ENCODE measurements around the gene MYH13. TPM values are rescaled to one million over a fixed set of nuclear protein-coding genes. Genes with fewer than 3 reads are reported as not detected.

MYH13 gene
- total RNA-seq, 1 donor from 2014 or later, result 0.52 TPM

GRCh38 chr17:10290041-10290440 is 82.8 kb downstream of the MYH13 start:
- H3K27ac ChIP-seq (ENCODE audit: low read depth, low read length), result peak overlapping the region; percentile 47
- H3K27me3 ChIP-seq (ENCODE audit: control insufficient read depth in 3 of 3, insufficient read depth in 3 of 3, low read length in 3 of 3), result peaks cover 0 to 8% (median 7%) of the 10 kb centered on the region in 3 donors
- peaks cover 0 to 7% (median 4%) of the 10 kb centered on the region in 3 donors for H3K4me1 ChIP-seq (ENCODE audit: control insufficient read depth in 3 of 3, insufficient read depth in 3 of 3, low read length in 3 of 3)

GRCh38 chr17:10286324-10286723 is 86.5 kb downstream of the MYH13 start:
- Histone ChIP-seq H3K9ac (ENCODE audit: low read depth in 1 of 3, low read length in 3 of 3) (no peak overlapping the region), H3K27me3 (ENCODE audit: control insufficient read depth in 3 of 3, insufficient read depth in 3 of 3, low read length in 3 of 3) (peaks cover 0 to 4% (median 4%) of the 10 kb centered on the region in 3 donors), H3K36me3 (ENCODE audit: control insufficient read depth in 3 of 3, insufficient read depth in 3 of 3, low read length in 3 of 3) (no peaks in the 10 kb centered on the region), H3K9me3 (ENCODE audit: control insufficient read depth in 3 of 3, low read length in 3 of 3) (no peaks in the 10 kb centered on the region), H3K27ac (ENCODE audit: low read depth, low read length) (no peak overlapping the region), H3K4me1 (ENCODE audit: control insufficient read depth in 3 of 3, insufficient read depth in 3 of 3, low read length in 3 of 3) (peaks cover 0 to 4% (median 2%) of the 10 kb centered on the region in 3 donors), H3K4me3 (ENCODE audit: low read length in 3 of 3) (no peak overlapping the region)

More at GRCh38 chr17:10290041-10290440, 82.8 kb downstream of the MYH13 start:
- Histone ChIP-seq H3K36me3 (ENCODE audit: control insufficient read depth in 3 of 3, insufficient read depth in 3 of 3, low read length in 3 of 3) (no peaks in the 10 kb centered on the region), H3K4me3 (ENCODE audit: low read length in 3 of 3) (no peak overlapping the region), H3K9me3 (ENCODE audit: control insufficient read depth in 3 of 3, low read length in 3 of 3) (no peaks in the 10 kb centered on the region), H3K9ac (ENCODE audit: low read depth in 1 of 3, low read length in 3 of 3) (no peak overlapping the region)

GRCh38 chr17:10285896-10286295 is 86.9 kb downstream of the MYH13 start:
- Histone ChIP-seq H3K4me3 (ENCODE audit: low read length in 3 of 3) (no peak overlapping the region), H3K9ac (ENCODE audit: low read depth in 1 of 3, low read length in 3 of 3) (no peak overlapping the region), H3K36me3 (ENCODE audit: control insufficient read depth in 3 of 3, insufficient read depth in 3 of 3, low read length in 3 of 3) (no peaks in the 10 kb centered on the region), H3K4me1 (ENCODE audit: control insufficient read depth in 3 of 3, insufficient read depth in 3 of 3, low read length in 3 of 3) (peaks cover 0 to 4% (median 2%) of the 10 kb centered on the region in 3 donors), H3K27ac (ENCODE audit: low read depth, low read length) (no peak overlapping the region), H3K9me3 (ENCODE audit: control insufficient read depth in 3 of 3, low read length in 3 of 3) (no peaks in the 10 kb centered on the region), H3K27me3 (ENCODE audit: control insufficient read depth in 3 of 3, insufficient read depth in 3 of 3, low read length in 3 of 3) (peaks cover 0 to 4% (median 4%) of the 10 kb centered on the region in 3 donors)

GRCh38 chr17:10280068-10280467 is 92.7 kb downstream of the MYH13 start:
- no peak overlapping the region for H3K4me3 ChIP-seq (ENCODE audit: low read length in 3 of 3)
- H3K9ac ChIP-seq (ENCODE audit: low read depth in 1 of 3, low read length in 3 of 3), result no peak overlapping the region
- no peaks in the 10 kb centered on the region for H3K36me3 ChIP-seq (ENCODE audit: control insufficient read depth in 3 of 3, insufficient read depth in 3 of 3, low read length in 3 of 3)
- peaks cover 0 to 2% (median 0%) of the 10 kb centered on the region in 3 donors for H3K27me3 ChIP-seq (ENCODE audit: control insufficient read depth in 3 of 3, insufficient read depth in 3 of 3, low read length in 3 of 3)
- no peaks in the 10 kb centered on the region for H3K4me1 ChIP-seq (ENCODE audit: control insufficient read depth in 3 of 3, insufficient read depth in 3 of 3, low read length in 3 of 3)
- H3K9me3 ChIP-seq (ENCODE audit: control insufficient read depth in 3 of 3, low read length in 3 of 3), result no peaks in the 10 kb centered on the region
- H3K27ac ChIP-seq (ENCODE audit: low read depth, low read length), result no peak overlapping the region

- Histone ChIP-seq H3K27ac (ENCODE audit: low read depth, low read length) (no peak overlapping the region), H3K36me3 (ENCODE audit: control insufficient read depth in 3 of 3, insufficient read depth in 3 of 3, low read length in 3 of 3) (no peaks in the 10 kb centered on the region), H3K9ac (ENCODE audit: low read depth in 1 of 3, low read length in 3 of 3) (no peak overlapping the region), H3K9me3 (ENCODE audit: control insufficient read depth in 3 of 3, low read length in 3 of 3) (peaks cover 0 to 3% (median 0%) of the 10 kb centered on the region in 3 donors), H3K4me1 (ENCODE audit: control insufficient read depth in 3 of 3, insufficient read depth in 3 of 3, low read length in 3 of 3) (no peaks in the 10 kb centered on the region), H3K4me3 (ENCODE audit: low read length in 3 of 3) (no peak overlapping the region), H3K27me3 (ENCODE audit: control insufficient read depth in 3 of 3, insufficient read depth in 3 of 3, low read length in 3 of 3) (peaks cover 0 to 2% (median 0%) of the 10 kb centered on the region in 3 donors)
Observed at GRCh38 chr17:10278218-10278617, 94.6 kb downstream of the MYH13 start.

GRCh38 chr17:10276436-10276835 is 96.4 kb downstream of the MYH13 start:
- no peaks in the 10 kb centered on the region for H3K36me3 ChIP-seq (ENCODE audit: control insufficient read depth in 3 of 3, insufficient read depth in 3 of 3, low read length in 3 of 3)
- H3K9ac ChIP-seq (ENCODE audit: low read depth in 1 of 3, low read length in 3 of 3), result no peak overlapping the region
- H3K27me3 ChIP-seq (ENCODE audit: control insufficient read depth in 3 of 3, insufficient read depth in 3 of 3, low read length in 3 of 3), result peaks cover 0 to 2% (median 0%) of the 10 kb centered on the region in 3 donors
- no peaks in the 10 kb centered on the region for H3K4me1 ChIP-seq (ENCODE audit: control insufficient read depth in 3 of 3, insufficient read depth in 3 of 3, low read length in 3 of 3)
- no peak overlapping the region for H3K4me3 ChIP-seq (ENCODE audit: low read length in 3 of 3)
- H3K27ac ChIP-seq (ENCODE audit: low read depth, low read length), result no peak overlapping the region
- H3K9me3 ChIP-seq (ENCODE audit: control insufficient read depth in 3 of 3, low read length in 3 of 3), result peaks cover 0 to 3% (median 0%) of the 10 kb centered on the region in 3 donors

- peaks cover 0 to 2% (median 0%) of the 10 kb centered on the region in 3 donors for H3K27me3 ChIP-seq (ENCODE audit: control insufficient read depth in 3 of 3, insufficient read depth in 3 of 3, low read length in 3 of 3)
- no peak overlapping the region for H3K9ac ChIP-seq (ENCODE audit: low read depth in 1 of 3, low read length in 3 of 3)
- H3K4me3 ChIP-seq (ENCODE audit: low read length in 3 of 3), result no peak overlapping the region
- H3K4me1 ChIP-seq (ENCODE audit: control insufficient read depth in 3 of 3, insufficient read depth in 3 of 3, low read length in 3 of 3), result no peaks in the 10 kb centered on the region
- peaks cover 0 to 3% (median 0%) of the 10 kb centered on the region in 3 donors for H3K9me3 ChIP-seq (ENCODE audit: control insufficient read depth in 3 of 3, low read length in 3 of 3)
- no peak overlapping the region for H3K27ac ChIP-seq (ENCODE audit: low read depth, low read length)
- H3K36me3 ChIP-seq (ENCODE audit: control insufficient read depth in 3 of 3, insufficient read depth in 3 of 3, low read length in 3 of 3), result no peaks in the 10 kb centered on the region
Observed at GRCh38 chr17:10275418-10275817, 97.4 kb downstream of the MYH13 start.

GRCh38 chr17:10271106-10271562 is 101.7 kb downstream of the MYH13 start:
- Histone ChIP-seq H3K27ac (ENCODE audit: low read depth, low read length) (no peak overlapping the region), H3K9ac (ENCODE audit: low read depth in 1 of 3, low read length in 3 of 3) (no peak overlapping the region), H3K4me1 (ENCODE audit: control insufficient read depth in 3 of 3, insufficient read depth in 3 of 3, low read length in 3 of 3) (peaks cover 0 to 3% (median 0%) of the 10 kb centered on the region in 3 donors), H3K9me3 (ENCODE audit: control insufficient read depth in 3 of 3, low read length in 3 of 3) (peaks cover 0 to 3% (median 0%) of the 10 kb centered on the region in 3 donors), H3K4me3 (ENCODE audit: low read length in 3 of 3) (no peak overlapping the region), H3K27me3 (ENCODE audit: control insufficient read depth in 3 of 3, insufficient read depth in 3 of 3, low read length in 3 of 3) (no peaks in the 10 kb centered on the region), H3K36me3 (ENCODE audit: control insufficient read depth in 3 of 3, insufficient read depth in 3 of 3, low read length in 3 of 3) (no peaks in the 10 kb centered on the region)

- Histone ChIP-seq H3K36me3 (ENCODE audit: control insufficient read depth in 3 of 3, insufficient read depth in 3 of 3, low read length in 3 of 3) (no peaks in the 10 kb centered on the region), H3K27ac (ENCODE audit: low read depth, low read length) (peak overlapping the region; percentile 30), H3K27me3 (ENCODE audit: control insufficient read depth in 3 of 3, insufficient read depth in 3 of 3, low read length in 3 of 3) (no peaks in the 10 kb centered on the region), H3K9ac (ENCODE audit: low read depth in 1 of 3, low read length in 3 of 3) (no peak overlapping the region), H3K4me3 (ENCODE audit: low read length in 3 of 3) (no peak overlapping the region), H3K4me1 (ENCODE audit: control insufficient read depth in 3 of 3, insufficient read depth in 3 of 3, low read length in 3 of 3) (peaks cover 0 to 3% (median 0%) of the 10 kb centered on the region in 3 donors), H3K9me3 (ENCODE audit: control insufficient read depth in 3 of 3, low read length in 3 of 3) (peaks cover 0 to 3% (median 0%) of the 10 kb centered on the region in 3 donors)
Observed at GRCh38 chr17:10270258-10270657, 102.5 kb downstream of the MYH13 start.

- Histone ChIP-seq H3K9ac (ENCODE audit: low read depth in 1 of 3, low read length in 3 of 3) (no peak overlapping the region), H3K36me3 (ENCODE audit: control insufficient read depth in 3 of 3, insufficient read depth in 3 of 3, low read length in 3 of 3) (no peaks in the 10 kb centered on the region), H3K4me1 (ENCODE audit: control insufficient read depth in 3 of 3, insufficient read depth in 3 of 3, low read length in 3 of 3) (peaks cover 0 to 3% (median 0%) of the 10 kb centered on the region in 3 donors), H3K4me3 (ENCODE audit: low read length in 3 of 3) (no peak overlapping the region), H3K9me3 (ENCODE audit: control insufficient read depth in 3 of 3, low read length in 3 of 3) (no peaks in the 10 kb centered on the region), H3K27ac (ENCODE audit: low read depth, low read length) (no peak overlapping the region), H3K27me3 (ENCODE audit: control insufficient read depth in 3 of 3, insufficient read depth in 3 of 3, low read length in 3 of 3) (no peaks in the 10 kb centered on the region)
Observed at GRCh38 chr17:10268005-10268404, 104.8 kb downstream of the MYH13 start.

Measured in skeletal muscle tissue (tissue), 4 donors.